D721Med (cell line): ENCODE results near the gene COL26A1.

ENCODE experiments used
- DNase-seq: peaks from one replicate; pipeline ENCODE4 v3.0.0; 2011; ENCODE audit warnings: low spot score; ENCODE audit not compliant: insufficient read length
- FAIRE-seq: peaks from 2 replicates; lab custom pipeline; 2011; peaks lifted over from hg19 to GRCh38; lab: Jason Lieb, UNC
- CTCF ChIP-seq: IDR thresholded peaks from 2 replicates; pipeline ENCODE4 v1.5.1; 2012; ENCODE audit warnings: mild to moderate bottlenecking, control low read depth; ENCODE audit not compliant: insufficient read depth; ENCODE audit errors: missing control alignments

COL26A1 gene

GRCh38 chr7:101534873-101535272 is 172.2 kb downstream of the COL26A1 start:
- no peak for TF ChIP-seq CTCF
- no peak for DNase-seq
- FAIRE-seq: no peak

- DNase-seq (no peak), FAIRE-seq (no peak)
- TF ChIP-seq CTCF: no peak
These were observed 172.7 kb downstream of the COL26A1 start for GRCh38 chr7:101535351-101535751.

- FAIRE-seq (no peak), DNase-seq (no peak)
- no peak for TF ChIP-seq CTCF
These were observed 173.6 kb downstream of the COL26A1 start for GRCh38 chr7:101536232-101536631.

GRCh38 chr7:101536668-101537067 is 174.0 kb downstream of the COL26A1 start:
- TF ChIP-seq CTCF: no peak
- FAIRE-seq: no peak

GRCh38 chr7:101537205-101537604 is 174.5 kb downstream of the COL26A1 start:
- FAIRE-seq (no peak), DNase-seq (no peak)
- no peak for TF ChIP-seq CTCF

More at GRCh38 chr7:101536668-101537067, 174.0 kb downstream of the COL26A1 start:
- DNase-seq: no peak

- DNase-seq (no peak), FAIRE-seq (no peak)
- no peak for TF ChIP-seq CTCF
These were observed 175.4 kb downstream of the COL26A1 start for GRCh38 chr7:101537935-101538595.
